ENCODE data around the gene S1PR4. TPM values are rescaled to one million over a fixed set of nuclear protein-coding genes. Genes with fewer than 3 reads are reported as not detected.

S1PR4 gene
- total and polyA plus RNA-seq, 2 of the 8 experiments (the other 6 are each of a cell fraction or from before 2014, with no cell fraction given), result not detected

DNA sequence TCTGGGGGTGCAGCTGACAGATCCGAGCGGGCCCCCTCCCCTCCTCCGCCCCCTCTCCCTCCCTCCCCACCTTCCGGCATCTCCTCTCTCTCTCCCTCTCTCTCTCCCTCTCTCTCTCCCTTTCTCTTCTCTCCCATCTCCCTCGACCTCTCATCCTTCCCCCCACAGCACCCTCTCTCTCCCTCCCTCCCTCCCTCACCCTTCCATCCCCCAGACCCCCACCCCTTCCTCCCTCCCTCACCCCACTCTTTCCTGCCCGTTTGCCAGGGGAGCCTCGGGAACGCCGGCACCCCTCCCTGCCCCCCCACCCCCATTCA is 46.6 kb downstream of the S1PR4 start:
- peak overlapping the region; percentile 43 to 79; a peak in 2 of 4 replicates for H3K4me2 ChIP-seq (ENCODE audit: insufficient read depth in 1 of 2, low read depth in 2 of 2, low read length in 2 of 2)
- FAIRE-seq, result no peak
- peak overlapping the region; percentile 45 to 92 (median 64) for H3K4me3 ChIP-seq (ENCODE audit: extremely low read depth in 1 of 4, insufficient read depth in 2 of 4, low read depth in 3 of 4, low read length in 4 of 4)

More for the DNA sequence above, 46.6 kb downstream of the S1PR4 start:
- no peak overlapping the region for H2BK15ac ChIP-seq (ENCODE audit: low read length)
- no CpG with 5 or more reads among the region's 9 CpGs for WGBS, 2 experiments (ENCODE audit: extremely low coverage in 1 of 2, insufficient coverage in 1 of 2, insufficient read length in 1 of 2, insufficient replicate concordance in 2 of 2, low coverage in 1 of 2, low lambda C conversion rate in 2 of 2, missing lambda C conversion rate in 1 of 2)
- H2BK120ac ChIP-seq (replicated peaks; ENCODE audit: low read depth, low read length), result no peak overlapping the region
- TF ChIP-seq KDM4A (IDR thresholded peaks at IDR 0.05; ENCODE audit: low read depth, low read length, severe bottlenecking), result peak; percentile 16
- no peak for TF ChIP-seq PHF8 (conservative IDR thresholded peaks at IDR 0.05; ENCODE audit: low read depth, low read length)
- peaks cover 7% of the 10 kb centered on the region; the same call in 1 of the 2 replicates for H3K23me2 ChIP-seq (ENCODE audit: low read depth, low read length)
- no peak overlapping the region for H3K14ac ChIP-seq (ENCODE audit: insufficient read length)
- no peak overlapping the region for H4K91ac ChIP-seq (replicated peaks; ENCODE audit: insufficient read length, low read length)
- peaks cover 6 to 15% (median 9%) of the 10 kb centered on the region in 4 experiments for H3K4me1 ChIP-seq (replicated peaks in 1 of 4; ENCODE audit: control insufficient read depth in 3 of 4, insufficient read depth in 4 of 4, low read length in 3 of 4)
- no peaks in the 10 kb centered on the region for H3K79me2 ChIP-seq (ENCODE audit: control insufficient read depth in 1 of 2, insufficient read depth in 2 of 2, low read length in 2 of 2)
- no peak overlapping the region for H3K4ac ChIP-seq (replicated peaks; ENCODE audit: insufficient read length, low read depth, low read length)
- no peak overlapping the region for H2BK12ac ChIP-seq (ENCODE audit: low read depth, low read length)
- POLR2A ChIA-PET (ENCODE audit: partially characterized antibody), result interaction anchor here (0.6 to 1.5 kb wide), 3 partner anchors 14 to 89 kb away, joined by 3 to 4 read pairs (median 3); no protein-coding TSS in a partner anchor
- H3K27ac ChIP-seq (ENCODE audit: low read depth, low read length), result no peak overlapping the region
- H4K5ac ChIP-seq (ENCODE audit: insufficient read length, low read depth, low read length), result no peak overlapping the region
- no peak overlapping the region for H2AK5ac ChIP-seq (ENCODE audit: low read depth, low read length)
- CTCF ChIA-PET (ENCODE audit: partially characterized antibody), result interaction anchor here (1.5 kb wide), 1 partner anchor 10 kb away, joined by 4 read pairs; no protein-coding TSS in a partner anchor
- no peak overlapping the region for H2AFZ ChIP-seq (ENCODE audit: low read length)
- H4K20me1 ChIP-seq (replicated peaks in 1 of 2; ENCODE audit: control insufficient read depth in 1 of 2, insufficient read depth in 2 of 2, low read length in 2 of 2), result peaks cover 5 to 12% of the 10 kb centered on the region in 2 experiments
- H3K27me3 ChIP-seq (replicated peaks in 1 of 4; ENCODE audit: control insufficient read depth in 3 of 4, extremely low read depth in 1 of 4, insufficient read depth in 3 of 4, low read length in 3 of 4), result peaks cover 0 to 3% (median 0%) of the 10 kb centered on the region in 4 experiments; a peak in 1 of 7 replicates
- no peak overlapping the region for H3K56ac ChIP-seq (replicated peaks; ENCODE audit: insufficient read length, low read depth, low read length)
- H2BK20ac ChIP-seq (ENCODE audit: low read length), result no peak overlapping the region
- H3K9ac ChIP-seq (replicated peaks in 1 of 4; ENCODE audit: extremely low read depth in 1 of 4, low read depth in 3 of 4, low read length in 3 of 4), result no peak overlapping the region
- no peaks in the 10 kb centered on the region for H3K9me3 ChIP-seq (ENCODE audit: insufficient read depth in 2 of 2, low read depth in 1 of 2, low read length in 1 of 2)
- no peak overlapping the region for H3K18ac ChIP-seq (ENCODE audit: extremely low read depth, low read length)
- no peak overlapping the region for H2BK5ac ChIP-seq (ENCODE audit: low read depth, low read length)
- no peak overlapping the region for H4K8ac ChIP-seq (ENCODE audit: extremely low read depth, insufficient read depth, low read length)
- no peaks in the 10 kb centered on the region for H3K36me3 ChIP-seq (ENCODE audit: control insufficient read depth in 2 of 4, insufficient read depth in 4 of 4, low read length in 3 of 4)
- H3K23ac ChIP-seq (ENCODE audit: insufficient read length), result no peak overlapping the region
- H3K79me1 ChIP-seq (ENCODE audit: low read depth, low read length), result no peaks in the 10 kb centered on the region
- DNase-seq (ENCODE audit: low read depth in 1 of 2, low spot score in 2 of 2), result no peak
